OCI-LY3 (cell line): Measurements from ENCODE around the gene ACTG1.

Source experiments
- H2AFZ ChIP-seq: fragments of 200-600, 300-600 bp; shearing (Covaris generic); 2 replicates; pipeline ENCODE4 v1.6.0; 2014; ENCODE audit warnings: antibody characterized with exemption, low read depth, low read length
- H3K27ac ChIP-seq: fragments of 200-600, 300-600 bp; sonication (generic); 2 replicates; pipeline ENCODE4 v1.5.1; 2014; ENCODE audit warnings: mild to moderate bottlenecking, low read length, moderate library complexity, mixed read lengths
- H3K27me3 ChIP-seq: fragments of 200-600, 300-600 bp; sonication (generic); 2 replicates; pipeline ENCODE4 v1.6.1; 2014; ENCODE audit warnings: low read depth, low read length, mixed read lengths
- H3K36me3 ChIP-seq: fragments of 200-600, 300-600 bp; sonication (generic); replicated peaks from 2 replicates; pipeline ENCODE3; 2014; ENCODE audit warnings: low read depth, low read length, mixed read lengths
- H3K4me1 ChIP-seq: fragments of 300-600, 200-600 bp; sonication (generic); 2 replicates; pipeline ENCODE4 v1.6.1; 2014; ENCODE audit warnings: low read length, mixed read lengths
- H3K4me2 ChIP-seq: fragments of 200-600, 300-600 bp; sonication (generic); 2 replicates; pipeline ENCODE4 v1.6.1; 2014; ENCODE audit warnings: low read length, mixed read lengths
- H3K4me3 ChIP-seq: fragments of 300-600, 200-600 bp; sonication (generic); 2 replicates; pipeline ENCODE4 v1.5.1; 2014; ENCODE audit warnings: antibody characterized with exemption, mild to moderate bottlenecking, low read length, moderate library complexity
- H3K79me2 ChIP-seq: fragments of 300-600, 200-600 bp; shearing (Covaris generic); 2 replicates; pipeline ENCODE4 v1.6.1; 2014; ENCODE audit warnings: mild to moderate bottlenecking, low read length, mixed read lengths
- H3K9ac ChIP-seq: fragments of 300-600, 200-600 bp; shearing (Covaris generic); 2 replicates; pipeline ENCODE4 v1.6.0; 2014; ENCODE audit warnings: mild to moderate bottlenecking, low read length, moderate library complexity
- H3K9me3 ChIP-seq: fragments of 200-600, 300-600 bp; shearing (Covaris generic); 2 replicates; pipeline ENCODE4 v1.6.1; 2014; ENCODE audit warnings: low read length, mixed read lengths; ENCODE audit not compliant: insufficient read depth
- H4K20me1 ChIP-seq: fragments of 200-600, 300-600 bp; sonication (generic); 2 replicates; pipeline ENCODE4 v1.6.1; 2016; ENCODE audit warnings: low read length, mixed read lengths; ENCODE audit not compliant: insufficient read depth
- CTCF ChIP-seq: fragments of 200-600, 300-600 bp; sonication (generic); IDR thresholded peaks from 2 replicates; pipeline ENCODE4 v1.5.1; 2014; ENCODE audit warnings: antibody characterized with exemption, low read length, low read depth
- EZH2phosphoT487 ChIP-seq: fragments of 200-600 bp; shearing (Covaris generic); IDR thresholded peaks from 2 replicates; pipeline ENCODE4 v1.6.1; 2018; ENCODE audit warnings: antibody characterized with exemption, mixed run types, low read depth

The ACTG1 gene

GRCh38 chr17:81547614-81547982, 35.0 kb upstream of the ACTG1 start:
- Histone ChIP-seq H3K4me1 (peaks cover 7% of the 10 kb centered on the region), H4K20me1 (no peaks in the 10 kb centered on the region), H3K27ac (no peak overlapping the region), H3K9me3 (no peaks in the 10 kb centered on the region), H2AFZ (no peak overlapping the region), H3K27me3 (no peaks in the 10 kb centered on the region), H3K79me2 (peaks cover 20% of the 10 kb centered on the region), H3K9ac (no peak overlapping the region), H3K36me3 (peaks cover 12% of the 10 kb centered on the region), H3K4me3 (no peak overlapping the region), H3K4me2 (no peak overlapping the region)
- TF ChIP-seq CTCF (no peak), EZH2phosphoT487 (no peak)

- Histone ChIP-seq H3K36me3 (peaks cover 12% of the 10 kb centered on the region), H3K4me3 (no peak overlapping the region), H3K9me3 (no peaks in the 10 kb centered on the region), H2AFZ (no peak overlapping the region), H3K27ac (no peak overlapping the region), H3K4me2 (no peak overlapping the region), H3K79me2 (peaks cover 19% of the 10 kb centered on the region), H4K20me1 (no peaks in the 10 kb centered on the region), H3K9ac (no peak overlapping the region), H3K27me3 (no peaks in the 10 kb centered on the region), H3K4me1 (peaks cover 7% of the 10 kb centered on the region)
- no peak for TF ChIP-seq CTCF
- no peak for TF ChIP-seq EZH2phosphoT487
These were observed 34.5 kb upstream of the ACTG1 start for GRCh38 chr17:81546906-81547613.

GRCh38 chr17:81545160-81545949, 32.8 kb upstream of the ACTG1 start:
- H4K20me1 ChIP-seq: no peaks in the 10 kb centered on the region
- H3K9me3 ChIP-seq: no peaks in the 10 kb centered on the region
- TF ChIP-seq CTCF (no peak), EZH2phosphoT487 (no peak)
- no peak overlapping the region for H3K9ac ChIP-seq
- H3K79me2 ChIP-seq: peaks cover 2% of the 10 kb centered on the region; the same call in 1 of the 2 replicates
- no peak overlapping the region for H3K4me2 ChIP-seq
- no peaks in the 10 kb centered on the region for H3K4me1 ChIP-seq
- no peaks in the 10 kb centered on the region for H3K27me3 ChIP-seq
- H3K27ac ChIP-seq: no peak overlapping the region
- no peak overlapping the region for H2AFZ ChIP-seq
- no peak overlapping the region for H3K4me3 ChIP-seq
- peaks cover 10% of the 10 kb centered on the region for H3K36me3 ChIP-seq

GRCh38 chr17:81544281-81544974, 31.8 kb upstream of the ACTG1 start:
- Histone ChIP-seq H3K9ac (no peak overlapping the region), H2AFZ (no peak overlapping the region), H3K36me3 (peaks cover 1% of the 10 kb centered on the region)

More at GRCh38 chr17:81544281-81544974, 31.8 kb upstream of the ACTG1 start:
- Histone ChIP-seq H3K79me2 (no peaks in the 10 kb centered on the region), H3K4me2 (no peak overlapping the region), H3K27me3 (no peaks in the 10 kb centered on the region), H4K20me1 (no peaks in the 10 kb centered on the region), H3K4me1 (no peaks in the 10 kb centered on the region), H3K27ac (no peak overlapping the region), H3K4me3 (no peak overlapping the region), H3K9me3 (no peaks in the 10 kb centered on the region)
- TF ChIP-seq CTCF: no peak
- no peak for TF ChIP-seq EZH2phosphoT487
